GM23338 (cell line): ENCODE data around the gene INTS6.

Experiments
- CREB1 ChIP-seq: fragments of 250-450 bp; sonication (Bioruptor Pico); IDR thresholded peaks from 2 replicates; pipeline ENCODE4 v1.5.0; 2020; ENCODE audit warnings: low read depth, mild to moderate bottlenecking, moderate library complexity
- EZH2 ChIP-seq: fragments of 200-600 bp; sonication (generic); IDR thresholded peaks from one replicate; pipeline ENCODE4 v1.8.0; 2017; ENCODE audit warnings: antibody characterized with exemption, mild to moderate bottlenecking, low read depth; ENCODE audit not compliant: unreplicated experiment
- EZH2phosphoT487 ChIP-seq: fragments of 200-600 bp; sonication (generic); IDR thresholded peaks from one replicate; pipeline ENCODE4 v1.8.1; 2018; ENCODE audit warnings: antibody characterized with exemption; ENCODE audit not compliant: unreplicated experiment
- JUNB ChIP-seq: IDR thresholded peaks from one replicate; pipeline ENCODE4 v1.6.1; 2016; ENCODE audit warnings: antibody characterized with exemption; ENCODE audit not compliant: unreplicated experiment
- POLR2AphosphoS5 ChIP-seq: IDR thresholded peaks from 2 replicates; pipeline ENCODE4 v1.6.1; 2016; ENCODE audit warnings: antibody characterized with exemption, low read depth
- REST ChIP-seq: IDR thresholded peaks from one replicate; pipeline ENCODE4 v1.6.1; 2018; ENCODE audit warnings: antibody characterized with exemption; ENCODE audit not compliant: unreplicated experiment
- ZNF114 ChIP-seq: fragments of 250-450 bp; sonication (Bioruptor Pico); IDR thresholded peaks from 2 replicates; pipeline ENCODE4 v1.5.0; 2020; ENCODE audit warnings: mild to moderate bottlenecking, moderate library complexity
- TF ChIP-seq, protein P1 (sequence below), 2 experiments: fragments of 200-600 bp in 1 of 2; sonication (generic) in 1 of 2; conservative IDR thresholded peaks; 2 replicates each; pipeline versions ENCODE4 v1.5.1 to v1.6.1; 2016 to 2017; ENCODE audit warnings: antibody characterized with exemption in 2 of 2, low read depth in 2 of 2, mild to moderate bottlenecking in 2 of 2, moderate library complexity in 1 of 2

GRCh38 chr13:51348069-51348967, 104.5 kb downstream of the INTS6 start:
- TF ChIP-seq, protein P1, sequence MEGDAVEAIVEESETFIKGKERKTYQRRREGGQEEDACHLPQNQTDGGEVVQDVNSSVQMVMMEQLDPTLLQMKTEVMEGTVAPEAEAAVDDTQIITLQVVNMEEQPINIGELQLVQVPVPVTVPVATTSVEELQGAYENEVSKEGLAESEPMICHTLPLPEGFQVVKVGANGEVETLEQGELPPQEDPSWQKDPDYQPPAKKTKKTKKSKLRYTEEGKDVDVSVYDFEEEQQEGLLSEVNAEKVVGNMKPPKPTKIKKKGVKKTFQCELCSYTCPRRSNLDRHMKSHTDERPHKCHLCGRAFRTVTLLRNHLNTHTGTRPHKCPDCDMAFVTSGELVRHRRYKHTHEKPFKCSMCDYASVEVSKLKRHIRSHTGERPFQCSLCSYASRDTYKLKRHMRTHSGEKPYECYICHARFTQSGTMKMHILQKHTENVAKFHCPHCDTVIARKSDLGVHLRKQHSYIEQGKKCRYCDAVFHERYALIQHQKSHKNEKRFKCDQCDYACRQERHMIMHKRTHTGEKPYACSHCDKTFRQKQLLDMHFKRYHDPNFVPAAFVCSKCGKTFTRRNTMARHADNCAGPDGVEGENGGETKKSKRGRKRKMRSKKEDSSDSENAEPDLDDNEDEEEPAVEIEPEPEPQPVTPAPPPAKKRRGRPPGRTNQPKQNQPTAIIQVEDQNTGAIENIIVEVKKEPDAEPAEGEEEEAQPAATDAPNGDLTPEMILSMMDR (conservative IDR thresholded peaks at IDR 0.05; ENCODE audit: low read depth in 2 of 2), result no peak
- TF ChIP-seq EZH2 (no peak), POLR2AphosphoS5 (no peak), REST (no peak), CREB1 (CRISPR knock-in tag) (no peak), EZH2phosphoT487 (no peak), JUNB (no peak), ZNF114 (CRISPR knock-in tag) (no peak)
